ENCODE measurements around the gene AIF1. TPM values are rescaled to one million over a fixed set of nuclear protein-coding genes. Genes with fewer than 3 reads are reported as not detected.

Gene AIF1
- total RNA-seq, 1 experiment from 2014 or later, result 57.5 TPM

GRCh38 chr6:31634969-31635575, 20.0 kb downstream of the AIF1 start:
- in situ Hi-C loops (cut with HindIII; ENCODE audit: low sequenced_read_pairs), result no loop called here
- no peak for DNase-seq (ENCODE audit: low spot score)

- DNase-seq (ENCODE audit: low spot score), result no peak
- in situ Hi-C loops (cut with HindIII; ENCODE audit: low sequenced_read_pairs), result no loop called here
Observed at GRCh38 chr6:31636698-31637596, 21.9 kb downstream of the AIF1 start.

GRCh38 chr6:31639043-31639442, 24.0 kb downstream of the AIF1 start:
- no peak for DNase-seq (ENCODE audit: low spot score)
- in situ Hi-C loops (cut with HindIII; ENCODE audit: low sequenced_read_pairs), result no loop called here

GRCh38 chr6:31639449-31639861, 24.4 kb downstream of the AIF1 start:
- no peak for DNase-seq (ENCODE audit: low spot score)
- in situ Hi-C loops (cut with HindIII; ENCODE audit: low sequenced_read_pairs), result no loop called here

GRCh38 chr6:31640612-31641011, 25.6 kb downstream of the AIF1 start:
- DNase-seq (ENCODE audit: low spot score), result no peak
- in situ Hi-C loops (cut with HindIII; ENCODE audit: low sequenced_read_pairs), result no loop called here

- in situ Hi-C loops (cut with HindIII; ENCODE audit: low sequenced_read_pairs), result no loop called here
- no peak for DNase-seq (ENCODE audit: low spot score)
Observed at GRCh38 chr6:31641370-31641769, 26.3 kb downstream of the AIF1 start.

GRCh38 chr6:31642798-31643570, 27.9 kb downstream of the AIF1 start:
- DNase-seq (ENCODE audit: low spot score), result no peak
- in situ Hi-C loops (cut with HindIII; ENCODE audit: low sequenced_read_pairs), result no loop called here

- in situ Hi-C loops (cut with HindIII; ENCODE audit: low sequenced_read_pairs), result no loop called here
Observed at GRCh38 chr6:31643818-31644454, 28.9 kb downstream of the AIF1 start.

GRCh38 chr6:31645325-31645724, 30.3 kb downstream of the AIF1 start:
- DNase-seq (ENCODE audit: low spot score), result no peak
- in situ Hi-C loops (cut with HindIII; ENCODE audit: low sequenced_read_pairs), result no loop called here

More at GRCh38 chr6:31643818-31644454, 28.9 kb downstream of the AIF1 start:
- no peak for DNase-seq (ENCODE audit: low spot score)

- in situ Hi-C loops (cut with HindIII; ENCODE audit: low sequenced_read_pairs), result no loop called here
- peak; percentile 70 for DNase-seq (ENCODE audit: low spot score)
Observed at GRCh38 chr6:31651602-31652191, 36.7 kb downstream of the AIF1 start.

- DNase-seq (ENCODE audit: low spot score), result peak; percentile 94
- in situ Hi-C loops (cut with HindIII; ENCODE audit: low sequenced_read_pairs), result no loop called here
Observed at GRCh38 chr6:31652925-31653724, 38.1 kb downstream of the AIF1 start.

GRCh38 chr6:31654574-31655348, 39.7 kb downstream of the AIF1 start:
- DNase-seq (ENCODE audit: low spot score), result no peak
- in situ Hi-C loops (cut with HindIII; ENCODE audit: low sequenced_read_pairs), result no loop called here

- DNase-seq (ENCODE audit: low spot score), result no peak
- in situ Hi-C loops (cut with HindIII; ENCODE audit: low sequenced_read_pairs), result no loop called here
Observed at GRCh38 chr6:31655349-31656237, 40.6 kb downstream of the AIF1 start, which contains the start of gene APOM. TSS of gene APOM (plus strand) at chr6:31655894. CDS start at chr6:31655967, 73 bp downstream.

- no peak for DNase-seq (ENCODE audit: low spot score)
- in situ Hi-C loops (cut with HindIII; ENCODE audit: low sequenced_read_pairs), result no loop called here
Observed at GRCh38 chr6:31657406-31658157, 42.5 kb downstream of the AIF1 start.

GRCh38 chr6:31658158-31658688, 43.2 kb downstream of the AIF1 start:
- DNase-seq (ENCODE audit: low spot score), result no peak
- in situ Hi-C loops (cut with HindIII; ENCODE audit: low sequenced_read_pairs), result no loop called here
